Erythroblast (primary cell): ENCODE data around the gene COL6A5.

Experiments used
- GATA1 ChIP-seq: IDR thresholded peaks from 2 replicates; pipeline ENCODE4 v1.6.1; 2011; ENCODE audit warnings: low read depth, mild to moderate bottlenecking, control low read depth, low read length, moderate library complexity
- POLR2A ChIP-seq: IDR thresholded peaks from 2 replicates; pipeline ENCODE4 v1.6.1; 2011; ENCODE audit warnings: mild to moderate bottlenecking, low read length

- no peak for TF ChIP-seq POLR2A
- TF ChIP-seq GATA1 = no peak
Measured at GRCh38 chr3:130433306-130433705, 87.8 kb downstream of the COL6A5 start.
